Stimulated activated CD8-positive, alpha-beta memory T cell treated with anti-CD3 and anti-CD28 coated beads, Interleukin-4, amount 100 ng/mL, for 4 hours (primary cell): Measurements from ENCODE around the gene KRT6B.
"Not testable (repeated sequence)": the region's sequence is repeated elsewhere in the genome, so short reads cannot be mapped to it uniquely, and the experiment has no call there.

Experiments
- DNase-seq, 2 donors: peaks; one replicate each; pipeline ENCODE4 v3.0.0-alpha.2; 2020; ENCODE audit warnings: low read depth in 2 of 2, low spot score in 1 of 2

The KRT6B gene

GRCh38 chr12:52452101-52452500, at the start of gene KRT6B:
KRT6B (minus strand) TSS chr12:52452146; CDS start chr12:52452078, 68 bp downstream.
- no peak for DNase-seq

GRCh38 chr12:52501490-52501889, 49.5 kb upstream of the KRT6B start:
- no peak for DNase-seq

GRCh38 chr12:52500574-52500973, 48.6 kb upstream of the KRT6B start:
- DNase-seq, result not testable (repeated sequence)

- no peak for DNase-seq
These were observed 48.0 kb upstream of the KRT6B start for GRCh38 chr12:52499806-52500560.

DNA sequence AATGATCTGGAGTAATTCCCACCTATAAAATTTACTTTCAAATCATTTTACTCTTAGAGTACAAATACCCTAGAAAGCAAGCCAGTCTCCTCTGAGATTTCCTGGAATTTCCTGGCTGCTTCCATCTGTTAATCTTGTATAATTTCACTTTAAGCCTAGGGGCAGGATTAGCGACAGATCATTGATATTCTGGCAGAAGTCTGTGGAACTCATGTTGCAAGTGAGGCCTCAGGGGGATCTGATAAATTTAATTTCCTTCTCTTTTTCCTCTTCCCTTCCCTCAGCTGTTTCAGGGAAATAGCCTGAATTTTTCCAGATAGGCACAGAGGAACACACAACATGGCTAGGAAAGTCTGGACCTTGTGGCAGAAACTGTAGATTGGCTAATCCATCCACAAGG, 47.0 kb upstream of the KRT6B start:
- no peak for DNase-seq

DNA sequence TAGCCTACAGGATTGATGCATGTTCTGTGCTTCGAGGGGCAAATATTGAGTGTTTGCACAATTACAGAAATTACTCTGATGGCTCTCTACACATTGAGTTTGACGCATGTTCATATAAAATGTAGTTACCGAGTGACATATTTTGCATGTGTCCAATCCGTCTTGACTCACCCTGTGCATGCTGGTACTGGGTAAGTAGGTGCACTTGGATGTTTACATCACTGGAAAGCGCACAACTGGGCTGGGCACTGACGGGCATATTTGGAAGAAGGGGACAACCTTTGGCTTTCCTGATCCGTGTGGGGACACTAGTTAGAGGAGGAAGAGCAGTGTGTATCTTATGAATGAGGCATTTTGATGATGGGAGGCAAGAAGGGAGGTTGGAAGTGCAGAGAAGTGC, 46.0 kb upstream of the KRT6B start:
- no peak for DNase-seq

- DNase-seq, result no peak
These were observed 44.7 kb upstream of the KRT6B start for GRCh38 chr12:52496590-52497071.

DNA sequence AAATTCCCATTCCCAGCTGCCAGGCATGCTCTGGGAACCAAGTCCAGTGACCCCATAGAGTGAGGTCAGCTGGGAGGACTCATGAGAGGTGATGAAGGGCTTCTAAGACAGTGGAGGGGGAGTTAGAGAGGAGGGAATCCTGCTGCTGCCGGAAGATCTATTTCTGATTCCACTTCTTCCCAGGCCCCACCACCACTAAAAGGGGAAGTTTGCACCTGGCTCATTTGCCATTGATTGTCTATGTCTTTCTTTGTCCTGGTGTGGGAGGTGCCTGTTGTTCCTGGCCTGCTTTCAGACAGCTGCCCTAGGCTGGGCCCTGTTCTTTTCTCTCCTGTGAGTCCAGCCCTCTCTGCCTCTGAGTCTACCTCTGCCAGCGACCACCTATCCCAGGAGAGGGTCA, 44.1 kb upstream of the KRT6B start:
- DNase-seq, result no peak

GRCh38 chr12:52495389-52495788, 43.4 kb upstream of the KRT6B start:
- no peak for DNase-seq

DNA sequence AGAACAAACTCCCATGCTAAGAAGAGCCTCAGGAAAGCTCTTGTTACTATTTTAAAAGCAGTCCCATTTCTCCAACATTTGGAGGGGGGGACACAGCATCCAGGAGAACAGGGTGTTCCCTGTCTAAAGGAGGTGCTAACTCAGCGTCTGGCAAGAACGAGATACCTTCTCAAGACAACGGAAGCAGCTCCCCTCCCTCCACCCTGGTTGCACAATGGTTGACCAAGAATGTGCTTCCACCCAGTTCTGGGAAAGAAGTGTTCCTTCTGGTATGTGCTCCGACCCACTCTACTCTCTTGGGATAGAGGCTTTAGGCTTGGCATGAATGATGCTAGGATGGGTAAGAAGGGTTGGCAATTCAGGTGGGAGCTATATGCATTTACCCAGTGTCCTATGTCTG, 42.6 kb upstream of the KRT6B start:
- DNase-seq, result no peak

DNA sequence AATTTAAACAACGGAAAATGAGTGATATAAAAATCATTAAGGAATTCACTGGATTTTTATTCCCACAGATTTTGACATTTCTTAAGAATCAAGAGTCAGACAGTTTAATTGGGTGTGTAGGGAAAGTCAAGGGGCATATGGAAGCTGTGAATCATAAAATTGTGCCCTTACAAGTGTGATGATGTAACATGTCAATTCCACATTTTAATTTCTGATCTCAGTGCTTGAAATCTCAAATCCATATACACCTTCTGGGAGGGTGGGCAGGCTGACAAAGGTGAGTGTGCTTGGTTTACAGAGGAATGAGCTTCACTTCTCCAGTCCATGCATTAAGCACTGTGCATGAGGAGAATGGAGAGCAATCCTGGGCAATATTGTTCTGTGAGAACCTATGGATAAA, 42.2 kb upstream of the KRT6B start:
- DNase-seq, result no peak

- DNase-seq, result no peak
These were observed 41.2 kb upstream of the KRT6B start, which contains the start of gene KRT6A for GRCh38 chr12:52493172-52493571. KRT6A (minus strand) TSS chr12:52493257; CDS start chr12:52493188, 69 bp downstream.

DNA sequence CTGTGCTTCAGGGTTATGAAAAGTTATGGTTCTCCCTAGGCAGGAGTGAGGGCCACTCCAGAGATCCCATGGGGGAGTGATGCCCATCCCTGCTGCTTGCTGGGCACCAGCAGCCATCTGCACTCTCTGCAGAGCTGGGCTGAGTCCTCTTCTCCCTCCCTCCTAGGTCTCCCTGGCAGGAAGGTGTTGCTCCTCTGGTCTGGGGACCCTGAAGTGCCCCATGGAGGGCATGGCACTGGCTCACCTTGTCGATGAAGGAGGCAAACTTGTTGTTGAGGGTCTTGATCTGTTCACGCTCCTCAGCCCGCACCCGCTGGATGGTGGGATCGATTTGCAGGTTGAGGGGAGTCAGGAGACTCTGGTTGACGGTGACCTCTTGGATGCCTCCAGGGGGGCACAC, 40.5 kb upstream of the KRT6B start:
- not testable (repeated sequence) for DNase-seq

DNA sequence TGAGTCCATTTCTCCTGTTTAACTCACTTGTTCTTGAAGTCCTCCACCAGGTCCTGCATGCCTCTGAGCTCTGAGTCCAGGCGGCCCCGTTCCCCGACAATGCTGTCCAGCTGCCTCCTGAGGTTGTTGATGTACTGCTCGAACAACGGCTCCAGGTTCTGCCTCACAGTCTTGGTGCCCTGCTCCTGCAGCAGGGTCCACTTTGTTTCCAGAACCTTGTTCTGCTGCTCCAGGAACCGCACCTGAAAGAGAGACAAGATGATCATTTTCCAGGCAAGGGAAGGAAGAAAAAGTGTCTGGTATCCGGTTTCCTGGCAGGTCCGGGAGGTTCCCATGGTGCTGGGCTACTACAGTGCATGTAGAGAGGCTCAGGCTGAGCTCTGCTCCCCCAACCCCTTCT, 39.5 kb upstream of the KRT6B start:
- DNase-seq, result not testable (repeated sequence)

DNA sequence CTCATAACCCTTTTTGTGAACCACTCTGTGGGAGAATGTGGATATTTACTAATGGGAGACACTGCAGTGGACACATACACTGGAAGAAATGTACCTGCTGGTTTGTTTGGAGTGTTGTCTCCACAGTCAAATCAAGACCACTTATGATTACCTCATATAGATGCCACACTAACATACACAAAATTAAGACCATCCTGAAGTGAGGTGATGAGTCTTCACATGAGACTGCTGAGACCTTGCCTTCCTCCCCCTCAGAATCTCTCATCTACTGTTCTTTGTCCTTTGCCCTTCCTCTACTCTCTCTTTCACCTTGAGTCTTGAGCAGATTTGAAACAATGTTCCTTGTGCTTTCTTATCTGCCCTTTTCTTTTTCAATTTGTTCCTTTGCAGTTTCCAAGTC, 36.8 kb upstream of the KRT6B start:
- DNase-seq, result no peak

DNA sequence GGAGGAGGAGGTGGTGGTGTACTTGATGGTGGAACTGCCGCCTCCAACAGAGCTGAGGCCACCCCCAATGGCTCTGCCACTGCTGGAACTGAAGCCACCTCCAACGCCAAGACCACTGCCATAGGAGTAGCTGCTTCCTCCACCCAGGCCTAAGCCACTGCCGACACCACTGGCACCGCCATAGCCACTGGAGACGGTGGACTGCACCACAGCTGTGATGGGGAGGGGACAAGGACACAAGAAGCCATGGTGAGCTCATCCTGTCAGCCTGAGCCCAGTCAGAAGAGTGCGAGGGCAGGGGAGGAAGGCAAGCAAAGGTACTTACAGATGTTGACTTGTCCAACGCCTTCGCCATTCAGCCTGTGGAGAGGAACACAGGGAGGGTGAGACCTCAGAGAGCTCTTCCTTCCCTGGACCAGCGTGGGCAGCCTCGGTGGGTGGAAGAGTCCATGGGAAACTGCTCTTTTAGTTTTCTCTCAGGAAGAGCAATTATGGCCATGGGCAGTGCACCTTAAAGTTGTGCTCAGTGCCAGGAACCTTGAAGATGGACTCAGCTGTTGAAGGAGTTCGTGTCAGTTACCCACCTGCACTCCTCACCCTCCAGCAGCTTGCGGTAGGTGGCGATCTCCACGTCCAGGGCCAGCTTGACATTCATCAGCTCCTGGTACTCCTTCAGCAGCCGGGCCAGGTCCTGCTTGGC, 35.9 kb upstream of the KRT6B start:
- not testable (repeated sequence) for DNase-seq

GRCh38 chr12:52487211-52487610, 35.3 kb upstream of the KRT6B start:
- no peak for DNase-seq

DNA sequence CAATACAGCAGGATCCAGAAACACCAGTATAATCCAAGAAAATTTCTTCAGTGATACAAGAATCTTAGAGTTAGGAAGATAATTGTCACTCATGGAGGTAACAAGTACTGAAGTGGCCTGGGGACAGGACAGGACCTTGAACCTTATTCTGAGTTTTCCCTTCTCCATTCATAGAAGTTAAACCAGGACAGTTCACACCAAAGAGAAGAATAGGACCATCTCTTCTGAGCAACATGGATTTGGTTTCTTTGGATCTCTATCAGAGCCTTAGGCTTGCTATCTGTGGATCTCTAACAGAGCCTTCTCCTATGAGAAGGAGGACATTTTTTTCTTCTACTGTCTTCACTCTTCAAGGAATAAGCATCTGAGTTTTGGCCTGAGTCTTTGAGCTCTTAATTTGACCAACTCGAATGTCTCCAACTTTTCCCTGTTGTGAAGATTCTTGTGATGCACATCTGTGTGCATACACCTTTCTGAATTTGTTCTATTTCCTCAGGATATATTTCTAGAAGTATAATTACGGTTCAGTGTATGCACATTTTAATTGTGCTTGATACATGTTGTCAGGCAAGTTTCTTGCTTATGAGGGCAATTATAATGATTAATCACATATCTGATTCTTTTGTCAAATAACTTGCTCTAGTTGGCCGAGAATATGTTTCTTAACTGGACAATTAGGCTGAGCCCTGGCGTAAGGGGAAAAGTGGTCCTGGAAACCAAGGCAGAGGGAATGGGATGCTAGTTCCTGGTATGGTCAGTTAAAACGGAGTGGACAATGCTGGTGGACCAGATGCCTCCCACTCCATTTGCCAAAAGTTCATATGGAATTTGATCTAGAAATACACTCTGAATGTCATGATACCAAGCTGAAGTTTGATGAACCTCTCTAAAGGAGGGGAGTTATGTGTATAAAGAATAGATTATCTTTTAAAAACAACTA, 34.5 kb upstream of the KRT6B start:
- DNase-seq, result no peak

- DNase-seq, result no peak
These were observed 28.1 kb upstream of the KRT6B start for GRCh38 chr12:52480073-52480472.

DNA sequence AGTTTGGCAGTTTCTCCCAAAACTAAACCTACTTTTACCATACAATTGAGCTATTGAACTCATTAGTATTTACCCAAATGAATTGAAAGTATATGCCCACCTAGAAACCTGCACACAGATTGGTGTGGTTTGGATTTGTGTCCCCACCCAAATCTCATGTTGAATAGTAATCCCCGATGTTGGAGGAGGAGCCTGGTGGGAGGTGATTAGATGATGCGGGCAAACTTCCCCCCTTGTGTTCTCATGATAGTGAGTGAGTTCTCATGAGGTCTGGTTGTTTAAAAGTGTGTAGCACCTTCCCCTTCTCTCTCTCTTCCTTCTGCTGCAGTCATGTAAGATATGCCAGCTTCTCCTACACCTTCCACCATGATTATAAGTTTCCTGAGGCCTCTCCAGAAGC, 25.7 kb upstream of the KRT6B start:
- DNase-seq, result no peak

DNA sequence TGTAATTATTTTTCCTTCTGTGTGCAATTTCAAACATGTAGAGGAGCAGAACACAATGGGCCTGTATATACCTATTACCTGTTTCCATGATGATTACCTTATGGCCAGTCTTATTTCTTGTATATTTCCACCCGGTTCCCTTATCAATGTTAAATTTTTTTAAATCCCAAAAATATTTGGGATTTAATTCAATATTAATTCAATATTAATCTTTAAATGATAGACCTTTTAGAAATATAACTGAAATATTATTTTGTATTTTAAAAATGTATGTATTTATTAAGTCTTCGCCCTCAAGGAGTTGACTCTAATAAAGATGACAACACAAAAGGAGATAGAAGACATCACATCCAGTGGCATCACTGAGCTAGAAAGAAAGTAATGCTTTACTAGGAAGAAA, 22.3 kb upstream of the KRT6B start:
- no peak for DNase-seq
